ENCODE data around the gene TENM4.

- TF ChIP-seq, protein P1, sequence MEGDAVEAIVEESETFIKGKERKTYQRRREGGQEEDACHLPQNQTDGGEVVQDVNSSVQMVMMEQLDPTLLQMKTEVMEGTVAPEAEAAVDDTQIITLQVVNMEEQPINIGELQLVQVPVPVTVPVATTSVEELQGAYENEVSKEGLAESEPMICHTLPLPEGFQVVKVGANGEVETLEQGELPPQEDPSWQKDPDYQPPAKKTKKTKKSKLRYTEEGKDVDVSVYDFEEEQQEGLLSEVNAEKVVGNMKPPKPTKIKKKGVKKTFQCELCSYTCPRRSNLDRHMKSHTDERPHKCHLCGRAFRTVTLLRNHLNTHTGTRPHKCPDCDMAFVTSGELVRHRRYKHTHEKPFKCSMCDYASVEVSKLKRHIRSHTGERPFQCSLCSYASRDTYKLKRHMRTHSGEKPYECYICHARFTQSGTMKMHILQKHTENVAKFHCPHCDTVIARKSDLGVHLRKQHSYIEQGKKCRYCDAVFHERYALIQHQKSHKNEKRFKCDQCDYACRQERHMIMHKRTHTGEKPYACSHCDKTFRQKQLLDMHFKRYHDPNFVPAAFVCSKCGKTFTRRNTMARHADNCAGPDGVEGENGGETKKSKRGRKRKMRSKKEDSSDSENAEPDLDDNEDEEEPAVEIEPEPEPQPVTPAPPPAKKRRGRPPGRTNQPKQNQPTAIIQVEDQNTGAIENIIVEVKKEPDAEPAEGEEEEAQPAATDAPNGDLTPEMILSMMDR (IDR thresholded peaks at IDR 0.05), result no peak
- no peak for TF ChIP-seq POLR2A (IDR thresholded peaks at IDR 0.05)
Observed at GRCh38 chr11:79098146-79098545, 342.7 kb downstream of the TENM4 start.

All from Peyer's patch (tissue), 4 donors.